ENCODE data around the gene RAB4B.
"Not testable (repeated sequence)": the region's sequence is repeated elsewhere in the genome, so short reads cannot be mapped to it uniquely, and the experiment has no call there.

Gene RAB4B

GRCh38 chr19:40781140-40781539 lies 3.1 kb downstream of the RAB4B start:
- DNase-seq, result no peak

GRCh38 chr19:40783711-40784110 lies 5.7 kb downstream of the RAB4B start:
- DNase-seq, result no peak

GRCh38 chr19:40784146-40784545 lies 6.1 kb downstream of the RAB4B start:
- not testable (repeated sequence) for DNase-seq

GRCh38 chr19:40785526-40785925 lies 7.5 kb downstream of the RAB4B start:
- peak in 2 of 4 experiments; percentile 41 to 47 for DNase-seq

GRCh38 chr19:40786060-40787037 lies 8.3 kb downstream of the RAB4B start:
- DNase-seq, result no peak

- no peak for DNase-seq
These were observed 13.3 kb downstream of the RAB4B start for GRCh38 chr19:40791349-40791748.

GRCh38 chr19:40791996-40792395 lies 13.9 kb downstream of the RAB4B start:
- no peak for DNase-seq

GRCh38 chr19:40797166-40797962 lies 19.3 kb downstream of the RAB4B start:
- DNase-seq, result no peak

GRCh38 chr19:40797963-40798682 lies 20.1 kb downstream of the RAB4B start:
- DNase-seq, result peak; percentile 75 to 88 (median 82)

- DNase-seq, result peak; percentile 100
These were observed 20.9 kb downstream of the RAB4B start, which contains the start of gene EGLN2 for GRCh38 chr19:40798683-40799557. Gene EGLN2 (plus strand): TSS chr19:40799191. CDS start chr19:40800573, 1,382 bp downstream.

GRCh38 chr19:40799558-40800338 lies 21.7 kb downstream of the RAB4B start:
- peak; percentile 43 to 84 (median 72) for DNase-seq

GRCh38 chr19:40800339-40800996 lies 22.4 kb downstream of the RAB4B start:
- no peak for DNase-seq

GRCh38 chr19:40800997-40801377 lies 22.9 kb downstream of the RAB4B start:
- DNase-seq, result no peak

GRCh38 chr19:40801426-40802299 lies 23.6 kb downstream of the RAB4B start:
- DNase-seq, result no peak

GRCh38 chr19:40802300-40803169 lies 24.5 kb downstream of the RAB4B start:
- DNase-seq, result peak; percentile 51 to 72 (median 62)

GRCh38 chr19:40803170-40803856 lies 25.3 kb downstream of the RAB4B start:
- DNase-seq, result no peak
